Measurements from ENCODE around the gene IQCM. TPM values are rescaled to one million over a fixed set of nuclear protein-coding genes. Genes with fewer than 3 reads are reported as not detected.

Gene IQCM
- polyA plus RNA-seq, 3 donors, result not detected

DNA sequence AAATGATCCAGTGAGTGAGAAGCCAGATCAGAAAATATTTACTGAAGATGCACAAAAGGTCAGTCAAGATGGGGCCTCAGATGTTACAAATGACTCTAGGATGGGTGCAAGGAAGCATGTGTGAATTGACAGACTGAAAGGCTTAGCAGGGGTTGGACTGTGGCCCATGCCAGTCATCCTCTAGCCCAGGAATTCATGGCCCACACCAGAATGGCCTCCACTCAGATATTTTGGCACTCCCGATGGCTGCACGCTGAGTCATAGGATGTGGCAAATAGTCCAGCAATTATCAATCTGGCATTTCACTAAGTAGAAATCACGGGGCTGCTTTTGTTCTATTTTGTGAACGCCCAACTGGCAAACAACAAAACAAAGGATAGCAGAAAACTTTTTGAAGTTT lies 406.5 kb downstream of the IQCM start:
- H3K27me3 Mint-ChIP-seq (ENCODE audit: low read depth in 3 of 3), result no peaks in the 10 kb centered on the region
- H3K4me1 ChIP-seq (ENCODE audit: control insufficient read depth in 1 of 2, insufficient read depth in 2 of 2, low read length in 2 of 2), result no peaks in the 10 kb centered on the region
- DNase-seq, result no peak
- no peaks in the 10 kb centered on the region for H3K36me3 ChIP-seq (replicated peaks in 1 of 2; ENCODE audit: control insufficient read depth in 1 of 2, insufficient read depth in 2 of 2, low read length in 2 of 2)
- no peaks in the 10 kb centered on the region for H3K79me2 ChIP-seq (ENCODE audit: insufficient read depth, low read length)
- peaks cover 0 to 7% of the 10 kb centered on the region in 2 donors for H3K9me3 ChIP-seq (replicated peaks in 1 of 2; ENCODE audit: control insufficient read depth in 1 of 2, insufficient read depth in 1 of 2, low read length in 2 of 2)
- TF ChIP-seq, protein P1, sequence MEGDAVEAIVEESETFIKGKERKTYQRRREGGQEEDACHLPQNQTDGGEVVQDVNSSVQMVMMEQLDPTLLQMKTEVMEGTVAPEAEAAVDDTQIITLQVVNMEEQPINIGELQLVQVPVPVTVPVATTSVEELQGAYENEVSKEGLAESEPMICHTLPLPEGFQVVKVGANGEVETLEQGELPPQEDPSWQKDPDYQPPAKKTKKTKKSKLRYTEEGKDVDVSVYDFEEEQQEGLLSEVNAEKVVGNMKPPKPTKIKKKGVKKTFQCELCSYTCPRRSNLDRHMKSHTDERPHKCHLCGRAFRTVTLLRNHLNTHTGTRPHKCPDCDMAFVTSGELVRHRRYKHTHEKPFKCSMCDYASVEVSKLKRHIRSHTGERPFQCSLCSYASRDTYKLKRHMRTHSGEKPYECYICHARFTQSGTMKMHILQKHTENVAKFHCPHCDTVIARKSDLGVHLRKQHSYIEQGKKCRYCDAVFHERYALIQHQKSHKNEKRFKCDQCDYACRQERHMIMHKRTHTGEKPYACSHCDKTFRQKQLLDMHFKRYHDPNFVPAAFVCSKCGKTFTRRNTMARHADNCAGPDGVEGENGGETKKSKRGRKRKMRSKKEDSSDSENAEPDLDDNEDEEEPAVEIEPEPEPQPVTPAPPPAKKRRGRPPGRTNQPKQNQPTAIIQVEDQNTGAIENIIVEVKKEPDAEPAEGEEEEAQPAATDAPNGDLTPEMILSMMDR (IDR thresholded peaks at IDR 0.05), result no peak
- H3K4me3 Mint-ChIP-seq, result no peak overlapping the region
- H3K9me3 Mint-ChIP-seq, result peaks cover 0 to 7% (median 0%) of the 10 kb centered on the region in 7 donors
- no peak overlapping the region for H3K9ac ChIP-seq (ENCODE audit: insufficient read depth, low read length, poor library complexity, severe bottlenecking)
- no peaks in the 10 kb centered on the region for H4K20me1 ChIP-seq (ENCODE audit: insufficient read depth, low read length)
- WGBS (ENCODE audit: insufficient coverage), result 88% methylated on average over 2 of the region's 4 CpGs
- H3K4me1 Mint-ChIP-seq, result no peaks in the 10 kb centered on the region
- no peak overlapping the region for H2AFZ ChIP-seq (ENCODE audit: insufficient read depth, low read depth, low read length, poor library complexity, severe bottlenecking)
- H3K4me3 ChIP-seq (replicated peaks in 1 of 3; ENCODE audit: low read depth in 2 of 3, low read length in 3 of 3), result no peak overlapping the region
- intact Hi-C loops (cut with micrococcal nuclease), result no loop called here
- H3K27me3 ChIP-seq (ENCODE audit: control insufficient read depth in 2 of 2, insufficient read depth in 2 of 2, low read length in 2 of 2), result no peaks in the 10 kb centered on the region
- no peak overlapping the region for H3K27ac ChIP-seq (ENCODE audit: low read depth in 1 of 2, low read length in 2 of 2)
- H3K27ac Mint-ChIP-seq, result no peak overlapping the region
- H3K4me2 ChIP-seq (replicated peaks; ENCODE audit: extremely low read depth, low read length, poor library complexity, severe bottlenecking), result no peak overlapping the region
- H3K36me3 Mint-ChIP-seq, result no peaks in the 10 kb centered on the region

DNA sequence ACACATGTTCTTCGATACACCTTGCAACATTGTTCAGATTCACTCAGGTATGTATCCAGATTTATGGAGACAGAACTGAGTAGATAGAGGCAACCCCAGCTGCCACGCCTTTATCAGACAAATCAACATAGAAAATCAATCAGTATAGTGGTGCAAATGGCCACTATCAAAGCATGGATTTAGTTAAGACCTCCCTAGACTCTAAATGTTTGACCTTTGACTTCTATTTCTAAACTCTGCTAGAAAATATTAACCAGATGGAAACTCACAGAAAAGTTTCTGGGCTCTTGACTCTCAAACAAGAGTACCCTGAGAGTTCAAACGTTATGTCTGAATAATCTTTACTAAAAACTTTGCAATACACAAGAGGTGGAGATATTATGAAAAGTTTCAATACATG lies 411.5 kb downstream of the IQCM start:
- H3K9ac ChIP-seq (ENCODE audit: insufficient read depth, low read length, poor library complexity, severe bottlenecking), result no peak overlapping the region
- no peak for DNase-seq
- no peak overlapping the region for H3K27ac Mint-ChIP-seq
- no peaks in the 10 kb centered on the region for H4K20me1 ChIP-seq (ENCODE audit: insufficient read depth, low read length)
- no peak overlapping the region for H3K27ac ChIP-seq (ENCODE audit: low read depth in 1 of 2, low read length in 2 of 2)
- peaks cover 0 to 4% (median under 1%) of the 10 kb centered on the region in 7 donors for H3K9me3 Mint-ChIP-seq
- no peaks in the 10 kb centered on the region for H3K4me1 Mint-ChIP-seq
- 100% methylated on average over 1 of the region's 3 CpGs for WGBS (ENCODE audit: insufficient coverage)
- H3K79me2 ChIP-seq (ENCODE audit: insufficient read depth, low read length), result no peaks in the 10 kb centered on the region
- no peaks in the 10 kb centered on the region for H3K36me3 ChIP-seq (replicated peaks in 1 of 2; ENCODE audit: control insufficient read depth in 1 of 2, insufficient read depth in 2 of 2, low read length in 2 of 2)
- no peaks in the 10 kb centered on the region for H3K27me3 ChIP-seq (ENCODE audit: control insufficient read depth in 2 of 2, insufficient read depth in 2 of 2, low read length in 2 of 2)
- TF ChIP-seq, protein P1 (IDR thresholded peaks at IDR 0.05), result no peak
- H3K9me3 ChIP-seq (replicated peaks in 1 of 2; ENCODE audit: control insufficient read depth in 1 of 2, insufficient read depth in 1 of 2, low read length in 2 of 2), result peaks cover 0 to 6% of the 10 kb centered on the region in 2 donors
- no peak overlapping the region for H3K4me3 Mint-ChIP-seq
- H2AFZ ChIP-seq (ENCODE audit: insufficient read depth, low read depth, low read length, poor library complexity, severe bottlenecking), result no peak overlapping the region
- H3K27me3 Mint-ChIP-seq (ENCODE audit: low read depth in 3 of 3), result no peaks in the 10 kb centered on the region
- no peak overlapping the region for H3K4me2 ChIP-seq (replicated peaks; ENCODE audit: extremely low read depth, low read length, poor library complexity, severe bottlenecking)
- no peaks in the 10 kb centered on the region for H3K36me3 Mint-ChIP-seq
- H3K4me1 ChIP-seq (ENCODE audit: control insufficient read depth in 1 of 2, insufficient read depth in 2 of 2, low read length in 2 of 2), result no peaks in the 10 kb centered on the region
- H3K4me3 ChIP-seq (replicated peaks in 1 of 3; ENCODE audit: low read depth in 2 of 3, low read length in 3 of 3), result no peak overlapping the region
- intact Hi-C loops (cut with micrococcal nuclease), result no loop called here

Data from CD14-positive monocyte (primary cell).